ENCODE results near the gene MAMDC2.
A peak's percentile ranks its signal among the peaks of the same experiment; 100 is the strongest.

The MAMDC2 gene

GRCh38 chr9:70110194-70111041 is 66.8 kb downstream of the MAMDC2 start:
- no peak for DNase-seq

- peak; percentile 47 for DNase-seq
Observed at GRCh38 chr9:70111042-70111602, 67.5 kb downstream of the MAMDC2 start.

- peak; percentile 27 for DNase-seq
Observed at GRCh38 chr9:70111641-70112236, 68.1 kb downstream of the MAMDC2 start.

- peak; percentile 34 for DNase-seq
Observed at GRCh38 chr9:70112981-70113380, 69.3 kb downstream of the MAMDC2 start.

- peak; percentile 29 for DNase-seq
Observed at GRCh38 chr9:70113403-70114022, 69.9 kb downstream of the MAMDC2 start.

GRCh38 chr9:70114898-70115297 is 71.2 kb downstream of the MAMDC2 start:
- DNase-seq, result no peak

GRCh38 chr9:70117835-70118319 is 74.2 kb downstream of the MAMDC2 start:
- DNase-seq, result peak; percentile 86

- DNase-seq, result no peak
Observed at GRCh38 chr9:70119786-70120185, 76.1 kb downstream of the MAMDC2 start.

GRCh38 chr9:70120834-70121510 is 77.3 kb downstream of the MAMDC2 start:
- DNase-seq, result peak; percentile 97

GRCh38 chr9:70121818-70122436 is 78.3 kb downstream of the MAMDC2 start:
- DNase-seq, result no peak

- no peak for DNase-seq
Observed at GRCh38 chr9:70123695-70124094, 80.0 kb downstream of the MAMDC2 start.

GRCh38 chr9:70125621-70126263 is 82.1 kb downstream of the MAMDC2 start:
- DNase-seq, result no peak

GRCh38 chr9:70127036-70127435 is 83.4 kb downstream of the MAMDC2 start:
- no peak for DNase-seq

GRCh38 chr9:70127540-70128416 is 84.1 kb downstream of the MAMDC2 start:
- DNase-seq, result peak; percentile 23

GRCh38 chr9:70130266-70130665 is 86.6 kb downstream of the MAMDC2 start:
- no peak for DNase-seq

- no peak for DNase-seq
Observed at GRCh38 chr9:70131296-70131695, 87.6 kb downstream of the MAMDC2 start.

- DNase-seq, result peak; percentile 28
Observed at GRCh38 chr9:70133253-70134208, 89.9 kb downstream of the MAMDC2 start.

- DNase-seq, result no peak
Observed at GRCh38 chr9:70134360-70134759, 90.7 kb downstream of the MAMDC2 start.

GRCh38 chr9:70135176-70135575 is 91.5 kb downstream of the MAMDC2 start:
- DNase-seq, result peak; percentile 21

- DNase-seq, result peak; percentile 80
Observed at GRCh38 chr9:70136632-70137031, 93.0 kb downstream of the MAMDC2 start.

All from NCI-H226 (cell line).